Liver (tissue), 9 donors: ENCODE measurements around the gene ABCA13. TPM values are rescaled to one million over a fixed set of nuclear protein-coding genes. Genes with fewer than 3 reads are reported as not detected.

Experiments
- DNase-seq: peaks from one replicate; pipeline ENCODE4 v3.0.0-alpha.2; 2017; ENCODE audit warnings: low spot score
- H3K27ac ChIP-seq, 2 donors: one replicate each; pipeline ENCODE4 v1.7.0; 2013; ENCODE audit warnings: inconsistent platforms in 2 of 2, low read length in 2 of 2, control low read depth in 1 of 2, low read depth in 1 of 2, mild to moderate bottlenecking in 1 of 2
- H3K27me3 ChIP-seq, 4 donors: one replicate each; pipeline versions ENCODE4 v1.6.1 to v1.7.0; 2013; ENCODE audit warnings: low read length in 3 of 4, inconsistent platforms in 1 of 4, mild to moderate bottlenecking in 1 of 4, moderate library complexity in 1 of 4; ENCODE audit not compliant: control insufficient read depth in 4 of 4, insufficient read depth in 4 of 4
- H3K36me3 ChIP-seq, 4 donors: one replicate each; pipeline versions ENCODE4 v1.6.1 to v1.7.0; 2013; ENCODE audit warnings: low read length in 3 of 4, mild to moderate bottlenecking in 3 of 4, low read depth in 1 of 4, moderate library complexity in 1 of 4; ENCODE audit not compliant: control insufficient read depth in 4 of 4, insufficient read depth in 3 of 4
- H3K4me1 ChIP-seq, 4 donors: one replicate each; pipeline versions ENCODE4 v1.6.1 to v1.7.0; 2013; ENCODE audit warnings: low read length in 3 of 4, mild to moderate bottlenecking in 3 of 4, moderate library complexity in 1 of 4; ENCODE audit not compliant: control insufficient read depth in 4 of 4, insufficient read depth in 4 of 4
- H3K4me3 ChIP-seq, 3 donors: one replicate each; pipeline versions ENCODE4 v1.6.1 to v1.7.0; 2013; ENCODE audit warnings: low read length in 3 of 3, control low read depth in 1 of 3, low read depth in 1 of 3, mild to moderate bottlenecking in 1 of 3
- H3K9ac ChIP-seq, 2 donors: one replicate each; pipeline ENCODE4 v1.7.0; 2013; ENCODE audit warnings: low read length in 2 of 2, mild to moderate bottlenecking in 2 of 2, moderate library complexity in 2 of 2, control low read depth in 1 of 2, low read depth in 1 of 2
- H3K9me3 ChIP-seq, 4 donors: one replicate each; pipeline versions ENCODE4 v1.6.1 to v1.7.0; 2013; ENCODE audit warnings: low read length in 3 of 4; ENCODE audit not compliant: control insufficient read depth in 4 of 4
- ATF3 ChIP-seq: IDR thresholded peaks from 2 replicates; pipeline ENCODE4 v1.6.1; 2016; ENCODE audit warnings: antibody characterized with exemption
- CTCF ChIP-seq: fragments of 150-350 bp; IDR thresholded peaks from 2 replicates; pipeline ENCODE4 v1.5.1; 2017; ENCODE audit warnings: improper control_type of control experiment, low read depth, low read length; ENCODE audit not compliant: missing input control
- EGR1 ChIP-seq, 2 donors: IDR thresholded peaks; 2 replicates each; pipeline ENCODE4 v1.6.1; 2016 to 2018; ENCODE audit warnings: antibody characterized with exemption in 2 of 2, low read depth in 2 of 2
- FOXA1 ChIP-seq: IDR thresholded peaks from 2 replicates; pipeline ENCODE4 v1.6.1; 2016; ENCODE audit warnings: antibody characterized with exemption
- FOXA2 ChIP-seq: IDR thresholded peaks from 2 replicates; pipeline ENCODE4 v1.6.1; 2016; ENCODE audit warnings: antibody characterized with exemption
- GABPA ChIP-seq, 2 donors: IDR thresholded peaks in 1 of 2; conservative IDR thresholded peaks in 1 of 2; 2 replicates each; pipeline ENCODE4 v1.6.1; 2016; ENCODE audit warnings: antibody characterized with exemption in 2 of 2, mild to moderate bottlenecking in 1 of 2, moderate library complexity in 1 of 2
- HNF4A ChIP-seq, 2 donors: conservative IDR thresholded peaks; 2 replicates each; pipeline ENCODE4 v1.6.1; 2016; ENCODE audit warnings: antibody characterized with exemption in 2 of 2, mild to moderate bottlenecking in 2 of 2
- HNF4G ChIP-seq: IDR thresholded peaks from 2 replicates; pipeline ENCODE4 v1.6.1; 2016; ENCODE audit warnings: antibody characterized with exemption
- JUND ChIP-seq, 2 donors: IDR thresholded peaks; 2 replicates each; pipeline ENCODE4 v1.6.1; 2016; ENCODE audit warnings: antibody characterized with exemption in 2 of 2
- MAX ChIP-seq: IDR thresholded peaks from 2 replicates; pipeline ENCODE4 v1.6.1; 2016; ENCODE audit warnings: antibody characterized with exemption
- NR2F2 ChIP-seq: IDR thresholded peaks from 2 replicates; pipeline ENCODE4 v1.6.1; 2016; ENCODE audit warnings: antibody characterized with exemption
- RAD21 ChIP-seq, 2 donors: IDR thresholded peaks; 2 replicates each; pipeline ENCODE4 v1.6.1; 2016; ENCODE audit warnings: antibody characterized with exemption in 2 of 2, mild to moderate bottlenecking in 2 of 2
- REST ChIP-seq: IDR thresholded peaks from 2 replicates; pipeline ENCODE4 v1.6.1; 2016; ENCODE audit warnings: antibody characterized with exemption, mild to moderate bottlenecking
- RXRA ChIP-seq, 2 donors: IDR thresholded peaks; 2 replicates each; pipeline ENCODE4 v1.6.1; 2017 to 2018; ENCODE audit warnings: antibody characterized with exemption in 2 of 2, mild to moderate bottlenecking in 1 of 2
- SP1 ChIP-seq: IDR thresholded peaks from 2 replicates; pipeline ENCODE4 v1.6.1; 2018; ENCODE audit warnings: antibody characterized with exemption, mild to moderate bottlenecking
- TAF1 ChIP-seq: conservative IDR thresholded peaks from 2 replicates; pipeline ENCODE4 v1.6.1; 2016; ENCODE audit warnings: antibody characterized with exemption, mild to moderate bottlenecking
- YY1 ChIP-seq: IDR thresholded peaks from 2 replicates; pipeline ENCODE4 v1.6.1; 2016; ENCODE audit warnings: antibody characterized with exemption, mild to moderate bottlenecking
- ZBTB33 ChIP-seq: IDR thresholded peaks from 2 replicates; pipeline ENCODE4 v1.6.1; 2016; ENCODE audit warnings: antibody characterized with exemption
- WGBS: extraction: QIAGEN DNeasy Blood & Tissue Kit; methylation state at CpG from one replicate; pipeline ENCODE4 v1.1.7; 2013; 5-methylcytosine and 5-hydroxymethylcytosine counted together
- polyA plus RNA-seq, 2 donors: library from polyadenylated mRNA; stranded (reverse) in 1 of 2; unstranded in 1 of 2; fragments of 200-250 nt in 1 of 2; fragments of >200 nt in 1 of 2; fragmentation: Nextera tagmentation in 1 of 2; extraction: Ambion mirVana in 1 of 2; gene quantifications; one replicate each; pipeline versions ENCODE4 v1.2.1 to v1.2.3, GENCODE V29; 2013 to 2015
- total RNA-seq, 2 donors: library from RNA; depleted of rRNA; stranded (reverse); fragments of >200 nt; gene quantifications; one replicate each; pipeline ENCODE4 v1.2.3, GENCODE V29; 2014
- donor health status: healthy.
- donor health status: healthy.
- donor health status: healthy.
- donor health status: healthy.
- donor health status: healthy.

Gene ABCA13
- total and polyA plus RNA-seq, 4 donors = 0.22 to 1.0 (median 0.66) TPM

GRCh38 chr7:48242846-48243245 is 71.6 kb downstream of the ABCA13 start:
- TF ChIP-seq RXRA (IDR thresholded peaks at IDR 0.05) (no peak), HNF4A (conservative IDR thresholded peaks at IDR 0.05) (no peak), CTCF (no peak), HNF4G (no peak), TAF1 (no peak), RAD21 (IDR thresholded peaks at IDR 0.05) (no peak), MAX (no peak)
- H3K4me1 ChIP-seq = no peaks in the 10 kb centered on the region
- WGBS = 71% methylated on average over 8 of the region's 8 CpGs
- no peak for DNase-seq
- no peak overlapping the region for H3K9ac ChIP-seq
- H3K27me3 ChIP-seq = peaks cover 0 to 2% (median 0%) of the 10 kb centered on the region in 4 donors
- H3K4me3 ChIP-seq = no peak overlapping the region
- no peaks in the 10 kb centered on the region for H3K9me3 ChIP-seq
- H3K36me3 ChIP-seq = no peaks in the 10 kb centered on the region
- no peak overlapping the region for H3K27ac ChIP-seq

GRCh38 chr7:48244864-48245271 is 73.6 kb downstream of the ABCA13 start:
- Histone ChIP-seq H3K36me3 (no peaks in the 10 kb centered on the region), H3K9ac (no peak overlapping the region), H3K4me3 (no peak overlapping the region), H3K27me3 (peaks cover 0 to under 1% (median 0%) of the 10 kb centered on the region in 4 donors), H3K27ac (no peak overlapping the region), H3K4me1 (no peaks in the 10 kb centered on the region), H3K9me3 (no peaks in the 10 kb centered on the region)
- TF ChIP-seq CTCF (no peak), RAD21 (IDR thresholded peaks at IDR 0.05) (no peak), GABPA (IDR thresholded peaks at IDR 0.05 in 1 of 2, conservative IDR thresholded peaks at IDR 0.05 in 1 of 2) (no peak), ATF3 (no peak), SP1 (no peak), FOXA1 (no peak), MAX (no peak), RXRA (IDR thresholded peaks at IDR 0.05) (no peak), HNF4A (conservative IDR thresholded peaks at IDR 0.05) (no peak), YY1 (no peak), ZBTB33 (no peak), NR2F2 (no peak), FOXA2 (no peak), EGR1 (IDR thresholded peaks at IDR 0.05; ENCODE audit: low read depth in 2 of 2) (no peak), JUND (IDR thresholded peaks at IDR 0.05) (no peak), TAF1 (no peak), REST (no peak), HNF4G (no peak)
- 61% methylated on average over 5 of the region's 5 CpGs for WGBS
- no peak for DNase-seq
